Neural cell (in vitro differentiated cells): ENCODE results near the gene EXTL1.

ENCODE experiments used
- RAD21 ChIP-seq: fragments of 450-650 bp; conservative IDR thresholded peaks from 2 replicates; pipeline ENCODE4 v1.6.1; 2014; ENCODE audit warnings: antibody characterized with exemption, mild to moderate bottlenecking, moderate library complexity
- SMC3 ChIP-seq: fragments of 450-650 bp; conservative IDR thresholded peaks from 2 replicates; pipeline ENCODE4 v1.6.1; 2014; ENCODE audit warnings: antibody characterized with exemption, mild to moderate bottlenecking, moderate library complexity; ENCODE audit not compliant: poor library complexity
- TF ChIP-seq, protein P1 (sequence below): fragments of 450-650 bp; IDR thresholded peaks from 2 replicates; pipeline ENCODE4 v1.5.1; 2014; ENCODE audit warnings: antibody characterized with exemption, mild to moderate bottlenecking, moderate library complexity; ENCODE audit not compliant: poor library complexity, severe bottlenecking
- TF ChIP-seq, protein P2 (sequence below): IDR thresholded peaks from 2 replicates; pipeline ENCODE4 v1.6.1; 2012; ENCODE audit warnings: borderline replicate concordance

DNA sequence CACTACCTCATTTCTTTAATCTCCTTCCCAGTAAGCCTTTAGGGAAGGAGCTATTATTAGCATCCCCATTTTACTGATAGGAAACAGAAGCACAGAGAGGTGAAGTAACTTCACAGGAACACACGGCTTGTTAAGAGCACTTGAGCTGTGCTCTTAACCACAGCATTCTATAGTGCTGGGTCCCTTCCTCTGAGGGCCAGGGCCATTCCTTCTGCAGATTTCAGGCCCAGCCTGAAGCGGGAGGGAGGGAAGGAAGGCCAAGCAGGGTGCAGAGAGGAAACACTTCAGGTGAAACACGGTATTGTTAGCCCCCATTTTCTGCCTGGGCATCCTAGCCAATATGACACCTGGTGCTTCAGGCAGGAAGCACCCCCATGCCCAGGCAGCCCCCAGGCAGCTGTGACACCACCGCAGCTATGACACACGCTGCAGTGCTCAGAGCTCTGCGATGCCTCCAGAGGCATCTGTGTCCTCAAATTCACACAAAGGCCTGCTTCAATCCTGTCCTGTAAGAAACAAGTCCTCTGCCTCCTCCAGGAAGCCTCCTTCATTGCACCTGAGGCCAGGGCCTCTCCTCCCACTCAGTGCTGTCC, 4.5 kb upstream of the EXTL1 start:
- TF ChIP-seq, protein P1, sequence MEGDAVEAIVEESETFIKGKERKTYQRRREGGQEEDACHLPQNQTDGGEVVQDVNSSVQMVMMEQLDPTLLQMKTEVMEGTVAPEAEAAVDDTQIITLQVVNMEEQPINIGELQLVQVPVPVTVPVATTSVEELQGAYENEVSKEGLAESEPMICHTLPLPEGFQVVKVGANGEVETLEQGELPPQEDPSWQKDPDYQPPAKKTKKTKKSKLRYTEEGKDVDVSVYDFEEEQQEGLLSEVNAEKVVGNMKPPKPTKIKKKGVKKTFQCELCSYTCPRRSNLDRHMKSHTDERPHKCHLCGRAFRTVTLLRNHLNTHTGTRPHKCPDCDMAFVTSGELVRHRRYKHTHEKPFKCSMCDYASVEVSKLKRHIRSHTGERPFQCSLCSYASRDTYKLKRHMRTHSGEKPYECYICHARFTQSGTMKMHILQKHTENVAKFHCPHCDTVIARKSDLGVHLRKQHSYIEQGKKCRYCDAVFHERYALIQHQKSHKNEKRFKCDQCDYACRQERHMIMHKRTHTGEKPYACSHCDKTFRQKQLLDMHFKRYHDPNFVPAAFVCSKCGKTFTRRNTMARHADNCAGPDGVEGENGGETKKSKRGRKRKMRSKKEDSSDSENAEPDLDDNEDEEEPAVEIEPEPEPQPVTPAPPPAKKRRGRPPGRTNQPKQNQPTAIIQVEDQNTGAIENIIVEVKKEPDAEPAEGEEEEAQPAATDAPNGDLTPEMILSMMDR, result no peak
- TF ChIP-seq, protein P2, sequence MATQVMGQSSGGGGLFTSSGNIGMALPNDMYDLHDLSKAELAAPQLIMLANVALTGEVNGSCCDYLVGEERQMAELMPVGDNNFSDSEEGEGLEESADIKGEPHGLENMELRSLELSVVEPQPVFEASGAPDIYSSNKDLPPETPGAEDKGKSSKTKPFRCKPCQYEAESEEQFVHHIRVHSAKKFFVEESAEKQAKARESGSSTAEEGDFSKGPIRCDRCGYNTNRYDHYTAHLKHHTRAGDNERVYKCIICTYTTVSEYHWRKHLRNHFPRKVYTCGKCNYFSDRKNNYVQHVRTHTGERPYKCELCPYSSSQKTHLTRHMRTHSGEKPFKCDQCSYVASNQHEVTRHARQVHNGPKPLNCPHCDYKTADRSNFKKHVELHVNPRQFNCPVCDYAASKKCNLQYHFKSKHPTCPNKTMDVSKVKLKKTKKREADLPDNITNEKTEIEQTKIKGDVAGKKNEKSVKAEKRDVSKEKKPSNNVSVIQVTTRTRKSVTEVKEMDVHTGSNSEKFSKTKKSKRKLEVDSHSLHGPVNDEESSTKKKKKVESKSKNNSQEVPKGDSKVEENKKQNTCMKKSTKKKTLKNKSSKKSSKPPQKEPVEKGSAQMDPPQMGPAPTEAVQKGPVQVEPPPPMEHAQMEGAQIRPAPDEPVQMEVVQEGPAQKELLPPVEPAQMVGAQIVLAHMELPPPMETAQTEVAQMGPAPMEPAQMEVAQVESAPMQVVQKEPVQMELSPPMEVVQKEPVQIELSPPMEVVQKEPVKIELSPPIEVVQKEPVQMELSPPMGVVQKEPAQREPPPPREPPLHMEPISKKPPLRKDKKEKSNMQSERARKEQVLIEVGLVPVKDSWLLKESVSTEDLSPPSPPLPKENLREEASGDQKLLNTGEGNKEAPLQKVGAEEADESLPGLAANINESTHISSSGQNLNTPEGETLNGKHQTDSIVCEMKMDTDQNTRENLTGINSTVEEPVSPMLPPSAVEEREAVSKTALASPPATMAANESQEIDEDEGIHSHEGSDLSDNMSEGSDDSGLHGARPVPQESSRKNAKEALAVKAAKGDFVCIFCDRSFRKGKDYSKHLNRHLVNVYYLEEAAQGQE, result no peak
- TF ChIP-seq RAD21 (no peak), SMC3 (no peak)
